Adipocyte (in vitro differentiated cells): ENCODE results near the gene VCL.
"Not testable (repeated sequence)": the region's sequence is repeated elsewhere in the genome, so short reads cannot be mapped to it uniquely, and the experiment has no call there.

ENCODE experiments used
- DNase-seq: peaks from one replicate; pipeline ENCODE4 v3.0.0-alpha.2; 2015; ENCODE audit warnings: low read depth
- H3K27me3 ChIP-seq: replicated peaks from 2 replicates; pipeline ENCODE4 v1.7.0; 2013; ENCODE audit warnings: mild to moderate bottlenecking, low read length, moderate library complexity; ENCODE audit not compliant: control insufficient read depth, insufficient read depth
- H3K36me3 ChIP-seq: 2 replicates; pipeline ENCODE4 v1.7.0; 2013; ENCODE audit warnings: low read length, mild to moderate bottlenecking, moderate library complexity; ENCODE audit not compliant: control insufficient read depth, insufficient read depth, severe bottlenecking
- H3K4me1 ChIP-seq: 2 replicates; pipeline ENCODE4 v1.7.0; 2013; ENCODE audit warnings: mild to moderate bottlenecking, low read length, moderate library complexity; ENCODE audit not compliant: control insufficient read depth, insufficient read depth
- H3K4me3 ChIP-seq: 2 replicates; pipeline ENCODE4 v1.7.0; 2013; ENCODE audit warnings: mild to moderate bottlenecking, low read length, moderate library complexity
- H3K9ac ChIP-seq: 2 replicates; pipeline ENCODE4 v1.7.0; 2013; ENCODE audit warnings: mild to moderate bottlenecking, low read length, moderate library complexity
- H3K9me3 ChIP-seq: 2 replicates; pipeline ENCODE4 v1.7.0; 2013; ENCODE audit warnings: mild to moderate bottlenecking, low read length, moderate library complexity; ENCODE audit not compliant: control insufficient read depth

Gene VCL

GRCh38 chr10:73997787-73998622 is at the start of gene VCL:
Gene VCL (plus strand): TSS chr10:73998116. CDS start chr10:73998208, 92 bp downstream.
- peak; percentile 99 for DNase-seq
- Histone ChIP-seq H3K4me3 (peak within 1 kb of the TSS; percentile 100), H3K9ac (peak within 1 kb of the TSS; percentile 100), H3K36me3 (no peaks in the 10 kb centered on the region), H3K27me3 (no peaks in the 10 kb centered on the region), H3K9me3 (no peaks in the 10 kb centered on the region), H3K4me1 (peaks cover 30% of the 10 kb centered on the region)

GRCh38 chr10:73948947-73949633 is 48.8 kb upstream of the VCL start:
- H3K9ac ChIP-seq: no peak overlapping the region
- no peak overlapping the region for H3K4me3 ChIP-seq
- no peaks in the 10 kb centered on the region for H3K36me3 ChIP-seq
- H3K9me3 ChIP-seq: no peaks in the 10 kb centered on the region
- peaks cover 8% of the 10 kb centered on the region for H3K4me1 ChIP-seq
- no peak for DNase-seq
- H3K27me3 ChIP-seq: no peaks in the 10 kb centered on the region

- Histone ChIP-seq H3K27me3 (no peaks in the 10 kb centered on the region), H3K36me3 (no peaks in the 10 kb centered on the region), H3K4me1 (peaks cover 8% of the 10 kb centered on the region), H3K9me3 (no peaks in the 10 kb centered on the region), H3K9ac (no peak overlapping the region), H3K4me3 (no peak overlapping the region)
- peak; percentile 21 for DNase-seq
These were observed 47.6 kb upstream of the VCL start for GRCh38 chr10:73950155-73950948.

- H3K9me3 ChIP-seq: no peaks in the 10 kb centered on the region
- H3K4me3 ChIP-seq: no peak overlapping the region
- H3K27me3 ChIP-seq: no peaks in the 10 kb centered on the region
- H3K36me3 ChIP-seq: no peaks in the 10 kb centered on the region
- H3K9ac ChIP-seq: no peak overlapping the region
- peaks cover 19% of the 10 kb centered on the region for H3K4me1 ChIP-seq
- DNase-seq: no peak
These were observed 44.3 kb upstream of the VCL start for GRCh38 chr10:73953665-73954064.

GRCh38 chr10:73954737-73955136 is 43.2 kb upstream of the VCL start:
- H3K27me3 ChIP-seq: no peaks in the 10 kb centered on the region
- no peak overlapping the region for H3K9ac ChIP-seq
- H3K4me3 ChIP-seq: no peak overlapping the region
- H3K36me3 ChIP-seq: no peaks in the 10 kb centered on the region
- peaks cover 21% of the 10 kb centered on the region for H3K4me1 ChIP-seq
- H3K9me3 ChIP-seq: no peaks in the 10 kb centered on the region
- no peak for DNase-seq

- no peaks in the 10 kb centered on the region for H3K27me3 ChIP-seq
- no peak for DNase-seq
- H3K9me3 ChIP-seq: no peaks in the 10 kb centered on the region
- no peak overlapping the region for H3K4me3 ChIP-seq
- H3K4me1 ChIP-seq: peaks cover 27% of the 10 kb centered on the region
- no peak overlapping the region for H3K9ac ChIP-seq
- H3K36me3 ChIP-seq: no peaks in the 10 kb centered on the region
These were observed 42.2 kb upstream of the VCL start for GRCh38 chr10:73955719-73956118.

GRCh38 chr10:73956476-73957359 is 41.2 kb upstream of the VCL start:
- Histone ChIP-seq H3K36me3 (no peaks in the 10 kb centered on the region), H3K27me3 (no peaks in the 10 kb centered on the region), H3K9ac (no peak overlapping the region), H3K4me1 (peaks cover 25% of the 10 kb centered on the region), H3K9me3 (no peaks in the 10 kb centered on the region), H3K4me3 (no peak overlapping the region)
- peak; percentile 79 for DNase-seq

GRCh38 chr10:73959484-73960243 is 38.3 kb upstream of the VCL start:
- Histone ChIP-seq H3K36me3 (no peaks in the 10 kb centered on the region), H3K9ac (no peak overlapping the region), H3K27me3 (no peaks in the 10 kb centered on the region), H3K4me1 (peaks cover 21% of the 10 kb centered on the region), H3K9me3 (no peaks in the 10 kb centered on the region), H3K4me3 (no peak overlapping the region)
- no peak for DNase-seq

- no peak for DNase-seq
- Histone ChIP-seq H3K9me3 (no peaks in the 10 kb centered on the region), H3K36me3 (no peaks in the 10 kb centered on the region), H3K4me3 (no peak overlapping the region), H3K9ac (no peak overlapping the region), H3K4me1 (peaks cover 33% of the 10 kb centered on the region), H3K27me3 (no peaks in the 10 kb centered on the region)
These were observed 35.5 kb upstream of the VCL start for GRCh38 chr10:73962386-73962785.

GRCh38 chr10:73963533-73963932 is 34.4 kb upstream of the VCL start:
- H3K9ac ChIP-seq, H3K9me3 ChIP-seq, H3K36me3 ChIP-seq, H3K4me3 ChIP-seq, DNase-seq, H3K27me3 ChIP-seq: not testable (repeated sequence)
- H3K4me1 ChIP-seq: peaks cover 39% of the 10 kb centered on the region
